ENCODE measurements around the gene OLIG1. TPM values are rescaled to one million over a fixed set of nuclear protein-coding genes. Genes with fewer than 3 reads are reported as not detected.
A peak's percentile ranks its signal among the peaks of the same experiment; 100 is the strongest.

OLIG1 gene
- total RNA-seq, 1 donor from 2014 or later = not detected

DNA sequence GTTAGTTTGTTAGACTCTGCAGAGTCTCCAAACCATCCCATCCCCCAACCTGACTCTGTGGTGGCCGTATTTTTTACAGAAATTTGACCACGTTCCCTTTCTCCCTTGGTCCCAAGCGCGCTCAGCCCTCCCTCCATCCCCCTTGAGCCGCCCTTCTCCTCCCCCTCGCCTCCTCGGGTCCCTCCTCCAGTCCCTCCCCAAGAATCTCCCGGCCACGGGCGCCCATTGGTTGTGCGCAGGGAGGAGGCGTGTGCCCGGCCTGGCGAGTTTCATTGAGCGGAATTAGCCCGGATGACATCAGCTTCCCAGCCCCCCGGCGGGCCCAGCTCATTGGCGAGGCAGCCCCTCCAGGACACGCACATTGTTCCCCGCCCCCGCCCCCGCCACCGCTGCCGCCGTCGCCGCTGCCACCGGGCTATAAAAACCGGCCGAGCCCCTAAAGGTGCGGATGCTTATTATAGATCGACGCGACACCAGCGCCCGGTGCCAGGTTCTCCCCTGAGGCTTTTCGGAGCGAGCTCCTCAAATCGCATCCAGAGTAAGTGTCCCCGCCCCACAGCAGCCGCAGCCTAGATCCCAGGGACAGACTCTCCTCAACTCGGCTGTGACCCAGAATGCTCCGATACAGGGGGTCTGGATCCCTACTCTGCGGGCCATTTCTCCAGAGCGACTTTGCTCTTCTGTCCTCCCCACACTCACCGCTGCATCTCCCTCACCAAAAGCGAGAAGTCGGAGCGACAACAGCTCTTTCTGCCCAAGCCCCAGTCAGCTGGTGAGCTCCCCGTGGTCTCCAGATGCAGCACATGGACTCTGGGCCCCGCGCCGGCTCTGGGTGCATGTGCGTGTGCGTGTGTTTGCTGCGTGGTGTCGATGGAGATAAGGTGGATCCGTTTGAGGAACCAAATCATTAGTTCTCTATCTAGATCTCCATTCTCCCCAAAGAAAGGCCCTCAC lies 44.2 kb upstream of the OLIG1 start, which contains the start of gene OLIG2:
Gene OLIG2 (plus strand): TSS at position 447 of the 954 bp plus-strand sequence. CDS start 928 bp downstream, outside the sequence.
- peak within 1 kb of the TSS; percentile 81 for H3K4me3 Mint-ChIP-seq (ENCODE audit: unreplicated experiment)
- no peaks in the 10 kb centered on the region for H3K36me3 Mint-ChIP-seq (ENCODE audit: low read depth)
- no peaks in the 10 kb centered on the region for H3K9me3 Mint-ChIP-seq (ENCODE audit: low read depth)
- no peak for TF ChIP-seq CTCF (IDR thresholded peaks at IDR 0.05)
- peaks cover 10% of the 10 kb centered on the region for H3K4me1 Mint-ChIP-seq (ENCODE audit: low read depth)
- peaks cover 66% of the 10 kb centered on the region for H3K27me3 Mint-ChIP-seq (ENCODE audit: low read depth)
- no peak for DNase-seq (ENCODE audit: low spot score)
- H3K27ac Mint-ChIP-seq (ENCODE audit: unreplicated experiment) = peak within 1 kb of the TSS; percentile 73

DNA sequence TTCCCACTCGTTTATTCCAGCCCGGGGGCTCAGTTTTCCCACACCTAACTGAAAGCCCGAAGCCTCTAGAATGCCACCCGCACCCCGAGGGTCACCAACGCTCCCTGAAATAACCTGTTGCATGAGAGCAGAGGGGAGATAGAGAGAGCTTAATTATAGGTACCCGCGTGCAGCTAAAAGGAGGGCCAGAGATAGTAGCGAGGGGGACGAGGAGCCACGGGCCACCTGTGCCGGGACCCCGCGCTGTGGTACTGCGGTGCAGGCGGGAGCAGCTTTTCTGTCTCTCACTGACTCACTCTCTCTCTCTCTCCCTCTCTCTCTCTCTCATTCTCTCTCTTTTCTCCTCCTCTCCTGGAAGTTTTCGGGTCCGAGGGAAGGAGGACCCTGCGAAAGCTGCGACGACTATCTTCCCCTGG lies 43.5 kb upstream of the OLIG1 start:
- no peak for TF ChIP-seq CTCF (IDR thresholded peaks at IDR 0.05)
- Mint-ChIP-seq H3K27me3 (ENCODE audit: low read depth) (peaks cover 62% of the 10 kb centered on the region), H3K9me3 (ENCODE audit: low read depth) (no peaks in the 10 kb centered on the region), H3K4me3 (ENCODE audit: unreplicated experiment) (peak overlapping the region; percentile 81), H3K27ac (ENCODE audit: unreplicated experiment) (peak overlapping the region; percentile 73), H3K36me3 (ENCODE audit: low read depth) (no peaks in the 10 kb centered on the region), H3K4me1 (ENCODE audit: low read depth) (peaks cover 10% of the 10 kb centered on the region)
- no peak for DNase-seq (ENCODE audit: low spot score)

DNA sequence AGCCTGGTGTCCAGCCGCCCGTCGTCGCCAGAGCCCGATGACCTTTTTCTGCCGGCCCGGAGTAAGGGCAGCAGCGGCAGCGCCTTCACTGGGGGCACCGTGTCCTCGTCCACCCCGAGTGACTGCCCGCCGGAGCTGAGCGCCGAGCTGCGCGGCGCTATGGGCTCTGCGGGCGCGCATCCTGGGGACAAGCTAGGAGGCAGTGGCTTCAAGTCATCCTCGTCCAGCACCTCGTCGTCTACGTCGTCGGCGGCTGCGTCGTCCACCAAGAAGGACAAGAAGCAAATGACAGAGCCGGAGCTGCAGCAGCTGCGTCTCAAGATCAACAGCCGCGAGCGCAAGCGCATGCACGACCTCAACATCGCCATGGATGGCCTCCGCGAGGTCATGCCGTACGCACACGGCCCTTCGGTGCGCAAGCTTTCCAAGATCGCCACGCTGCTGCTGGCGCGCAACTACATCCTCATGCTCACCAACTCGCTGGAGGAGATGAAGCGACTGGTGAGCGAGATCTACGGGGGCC lies 43.0 kb upstream of the OLIG1 start:
- peaks cover 10% of the 10 kb centered on the region for H3K4me1 Mint-ChIP-seq (ENCODE audit: low read depth)
- peaks cover 60% of the 10 kb centered on the region for H3K27me3 Mint-ChIP-seq (ENCODE audit: low read depth)
- no peak overlapping the region for H3K27ac Mint-ChIP-seq (ENCODE audit: unreplicated experiment)
- H3K9me3 Mint-ChIP-seq (ENCODE audit: low read depth) = no peaks in the 10 kb centered on the region
- H3K4me3 Mint-ChIP-seq (ENCODE audit: unreplicated experiment) = peak overlapping the region; percentile 9
- TF ChIP-seq CTCF (IDR thresholded peaks at IDR 0.05) = no peak
- DNase-seq (ENCODE audit: low spot score) = no peak
- H3K36me3 Mint-ChIP-seq (ENCODE audit: low read depth) = no peaks in the 10 kb centered on the region

GRCh38 chr21:33027401-33028286 lies 42.3 kb upstream of the OLIG1 start:
- Mint-ChIP-seq H3K27me3 (ENCODE audit: low read depth) (peaks cover 60% of the 10 kb centered on the region), H3K4me1 (ENCODE audit: low read depth) (peaks cover 10% of the 10 kb centered on the region), H3K27ac (ENCODE audit: unreplicated experiment) (no peak overlapping the region), H3K4me3 (ENCODE audit: unreplicated experiment) (no peak overlapping the region), H3K36me3 (ENCODE audit: low read depth) (no peaks in the 10 kb centered on the region), H3K9me3 (ENCODE audit: low read depth) (no peaks in the 10 kb centered on the region)
- DNase-seq (ENCODE audit: low spot score) = no peak
- TF ChIP-seq CTCF (IDR thresholded peaks at IDR 0.05) = no peak

DNA sequence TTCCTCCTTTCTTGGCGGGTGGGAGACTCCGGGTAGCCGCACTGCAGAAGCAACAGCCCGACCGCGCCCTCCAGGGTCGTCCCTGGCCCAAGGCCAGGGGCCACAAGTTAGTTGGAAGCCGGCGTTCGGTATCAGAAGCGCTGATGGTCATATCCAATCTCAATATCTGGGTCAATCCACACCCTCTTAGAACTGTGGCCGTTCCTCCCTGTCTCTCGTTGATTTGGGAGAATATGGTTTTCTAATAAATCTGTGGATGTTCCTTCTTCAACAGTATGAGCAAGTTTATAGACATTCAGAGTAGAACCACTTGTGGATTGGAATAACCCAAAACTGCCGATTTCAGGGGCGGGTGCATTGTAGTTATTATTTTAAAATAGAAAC lies 41.7 kb upstream of the OLIG1 start:
- H3K27me3 Mint-ChIP-seq (ENCODE audit: low read depth) = peaks cover 59% of the 10 kb centered on the region
- H3K36me3 Mint-ChIP-seq (ENCODE audit: low read depth) = no peaks in the 10 kb centered on the region

More for the DNA sequence above, 41.7 kb upstream of the OLIG1 start:
- no peak for DNase-seq (ENCODE audit: low spot score)
- no peaks in the 10 kb centered on the region for H3K9me3 Mint-ChIP-seq (ENCODE audit: low read depth)
- H3K4me3 Mint-ChIP-seq (ENCODE audit: unreplicated experiment) = no peak overlapping the region
- H3K4me1 Mint-ChIP-seq (ENCODE audit: low read depth) = peaks cover 10% of the 10 kb centered on the region
- no peak for TF ChIP-seq CTCF (IDR thresholded peaks at IDR 0.05)
- no peak overlapping the region for H3K27ac Mint-ChIP-seq (ENCODE audit: unreplicated experiment)

Measured in chondrocyte (in vitro differentiated cells).